ENCODE data around the gene TANK. TPM values are rescaled to one million over a fixed set of nuclear protein-coding genes. Genes with fewer than 3 reads are reported as not detected.

TANK gene
- total RNA-seq (2014; rRNA removed; shearing (Covaris generic); ENCODE audit: low replicate concordance): 141 and 295 TPM in 2 replicates

GRCh38 chr2:161160226-161161073, at the start of gene TANK:
TSS of gene TANK (plus strand) at chr2:161160428. CDS start at chr2:161179663, 19,235 bp downstream.
- Histone ChIP-seq H3K27me3 (ENCODE audit: low read length) (no peaks in the 10 kb centered on the region), H3K9me3 (ENCODE audit: low read length) (no peaks in the 10 kb centered on the region), H4K20me1 (ENCODE audit: insufficient read depth, low read depth, low read length) (peaks cover 10% of the 10 kb centered on the region; the same call in 1 of the 2 replicates), H3K27ac (ENCODE audit: low read length) (peak within 1 kb of the TSS; percentile 91), H3K9me2 (replicated peaks; ENCODE audit: insufficient read depth, low read length) (no peaks in the 10 kb centered on the region), H3K4me3 (ENCODE audit: low read length) (peak within 1 kb of the TSS; percentile 74), H3K9ac (ENCODE audit: low read length) (peak within 1 kb of the TSS; percentile 95), H3K79me2 (ENCODE audit: low read length) (peaks cover 96% of the 10 kb centered on the region), H3K4me2 (ENCODE audit: low read depth, low read length, poor library complexity, severe bottlenecking) (peak within 1 kb of the TSS; percentile 91), H2AFZ (ENCODE audit: low read length) (no peak within 1 kb of the TSS), H3K36me3 (ENCODE audit: insufficient read depth, low read length) (peaks cover 58% of the 10 kb centered on the region), H3K4me1 (ENCODE audit: low read length) (peaks cover 92% of the 10 kb centered on the region)
- DNase-seq: peak; percentile 98

- Histone ChIP-seq H3K79me2 (ENCODE audit: low read length) (peaks cover 16% of the 10 kb centered on the region), H3K27ac (ENCODE audit: low read length) (peak overlapping the region; percentile 100), H3K9me3 (ENCODE audit: low read length) (no peaks in the 10 kb centered on the region), H3K36me3 (ENCODE audit: insufficient read depth, low read length) (no peaks in the 10 kb centered on the region), H3K9ac (ENCODE audit: low read length) (peak overlapping the region; percentile 51), H3K9me2 (replicated peaks; ENCODE audit: insufficient read depth, low read length) (no peaks in the 10 kb centered on the region), H3K4me2 (ENCODE audit: low read depth, low read length, poor library complexity, severe bottlenecking) (peak overlapping the region; percentile 76), H3K27me3 (ENCODE audit: low read length) (no peaks in the 10 kb centered on the region), H3K4me1 (ENCODE audit: low read length) (peaks cover 100% of the 10 kb centered on the region), H4K20me1 (ENCODE audit: insufficient read depth, low read depth, low read length) (no peaks in the 10 kb centered on the region), H2AFZ (ENCODE audit: low read length) (peak overlapping the region; percentile 41; the same call in 1 of the 2 replicates), H3K4me3 (ENCODE audit: low read length) (no peak overlapping the region)
- DNase-seq: no peak
Observed at GRCh38 chr2:161111531-161111930, 48.7 kb upstream of the TANK start.

- peak overlapping the region; percentile 70 for H3K9ac ChIP-seq (ENCODE audit: low read length)
- H4K20me1 ChIP-seq (ENCODE audit: insufficient read depth, low read depth, low read length): no peaks in the 10 kb centered on the region
- peak overlapping the region; percentile 100 for H3K27ac ChIP-seq (ENCODE audit: low read length)
- no peaks in the 10 kb centered on the region for H3K36me3 ChIP-seq (ENCODE audit: insufficient read depth, low read length)
- peak overlapping the region; percentile 66 for H3K4me2 ChIP-seq (ENCODE audit: low read depth, low read length, poor library complexity, severe bottlenecking)
- H3K9me3 ChIP-seq (ENCODE audit: low read length): no peaks in the 10 kb centered on the region
- peaks cover 15% of the 10 kb centered on the region for H3K79me2 ChIP-seq (ENCODE audit: low read length)
- DNase-seq: peak; percentile 82
- H3K9me2 ChIP-seq (replicated peaks; ENCODE audit: insufficient read depth, low read length): no peaks in the 10 kb centered on the region
- peaks cover 100% of the 10 kb centered on the region for H3K4me1 ChIP-seq (ENCODE audit: low read length)
- no peaks in the 10 kb centered on the region for H3K27me3 ChIP-seq (ENCODE audit: low read length)
- H2AFZ ChIP-seq (ENCODE audit: low read length): no peak overlapping the region
- H3K4me3 ChIP-seq (ENCODE audit: low read length): peak overlapping the region; percentile 50
Observed at GRCh38 chr2:161112908-161113307, 47.3 kb upstream of the TANK start.

DNA sequence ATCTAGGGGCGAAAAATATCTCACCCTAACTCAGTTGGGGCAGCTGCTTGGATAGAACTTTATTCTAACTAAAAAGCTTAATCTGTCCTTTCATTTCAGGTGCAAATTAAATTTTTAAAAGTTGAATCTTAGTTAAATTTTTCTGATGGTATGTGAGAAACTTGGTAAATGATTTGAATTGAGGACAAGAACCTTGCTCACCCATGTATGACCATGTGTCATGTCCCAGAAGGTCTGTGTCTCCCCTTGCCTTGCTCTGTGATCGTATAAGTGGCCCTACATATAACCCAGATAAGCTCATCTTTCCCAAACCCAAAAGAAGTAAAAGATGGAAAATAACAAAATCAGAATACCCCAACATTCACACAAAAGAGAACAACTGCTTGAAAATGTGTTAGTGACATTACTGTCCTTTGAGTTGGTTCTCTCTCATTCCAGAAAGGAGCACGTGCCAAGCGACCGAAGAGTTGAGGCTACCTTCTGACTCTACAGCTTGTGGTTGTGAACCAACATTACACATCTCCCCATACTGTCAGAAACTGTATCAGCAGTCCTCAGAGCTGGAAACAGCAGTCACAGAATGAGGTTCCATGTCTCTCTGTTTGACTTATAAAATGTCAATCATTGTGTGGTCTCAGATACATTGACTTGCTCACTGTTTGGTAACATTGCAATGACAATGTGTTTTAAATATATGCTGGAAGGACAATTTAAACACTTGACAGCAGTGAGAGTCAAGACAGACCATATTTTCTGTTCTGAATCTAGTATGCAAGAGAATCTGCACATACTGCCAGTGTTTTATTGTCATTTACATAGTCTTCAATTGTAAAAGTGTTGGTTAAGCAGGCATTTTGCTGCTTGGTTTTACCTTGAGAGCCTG, 46.3 kb upstream of the TANK start:
- Histone ChIP-seq H3K4me2 (ENCODE audit: low read depth, low read length, poor library complexity, severe bottlenecking) (peak overlapping the region; percentile 66), H3K9me3 (ENCODE audit: low read length) (no peaks in the 10 kb centered on the region), H3K27ac (ENCODE audit: low read length) (peak overlapping the region; percentile 100), H2AFZ (ENCODE audit: low read length) (no peak overlapping the region), H3K27me3 (ENCODE audit: low read length) (no peaks in the 10 kb centered on the region), H3K36me3 (ENCODE audit: insufficient read depth, low read length) (no peaks in the 10 kb centered on the region), H3K4me3 (ENCODE audit: low read length) (peak overlapping the region; percentile 50), H3K79me2 (ENCODE audit: low read length) (peaks cover 13% of the 10 kb centered on the region), H4K20me1 (ENCODE audit: insufficient read depth, low read depth, low read length) (no peaks in the 10 kb centered on the region), H3K4me1 (ENCODE audit: low read length) (peaks cover 100% of the 10 kb centered on the region), H3K9me2 (replicated peaks; ENCODE audit: insufficient read depth, low read length) (no peaks in the 10 kb centered on the region), H3K9ac (ENCODE audit: low read length) (peak overlapping the region; percentile 70)
- peak; percentile 87 for DNase-seq

- Histone ChIP-seq H3K27me3 (ENCODE audit: low read length) (no peaks in the 10 kb centered on the region), H3K9ac (ENCODE audit: low read length) (peak overlapping the region; percentile 70), H3K9me2 (replicated peaks; ENCODE audit: insufficient read depth, low read length) (no peaks in the 10 kb centered on the region), H3K27ac (ENCODE audit: low read length) (peak overlapping the region; percentile 100), H3K9me3 (ENCODE audit: low read length) (no peaks in the 10 kb centered on the region), H3K36me3 (ENCODE audit: insufficient read depth, low read length) (no peaks in the 10 kb centered on the region), H3K4me1 (ENCODE audit: low read length) (peaks cover 100% of the 10 kb centered on the region), H2AFZ (ENCODE audit: low read length) (no peak overlapping the region), H4K20me1 (ENCODE audit: insufficient read depth, low read depth, low read length) (no peaks in the 10 kb centered on the region), H3K79me2 (ENCODE audit: low read length) (peaks cover 6% of the 10 kb centered on the region; the same call in 1 of the 2 replicates), H3K4me3 (ENCODE audit: low read length) (peak overlapping the region; percentile 43), H3K4me2 (ENCODE audit: low read depth, low read length, poor library complexity, severe bottlenecking) (peak overlapping the region; percentile 66)
- peak; percentile 66 for DNase-seq
Observed at GRCh38 chr2:161115205-161115604, 45.0 kb upstream of the TANK start.

- H3K9ac ChIP-seq (ENCODE audit: low read length): peak overlapping the region; percentile 70
- H2AFZ ChIP-seq (ENCODE audit: low read length): no peak overlapping the region
- peaks cover 6% of the 10 kb centered on the region; the same call in 1 of the 2 replicates for H3K79me2 ChIP-seq (ENCODE audit: low read length)
- no peaks in the 10 kb centered on the region for H3K27me3 ChIP-seq (ENCODE audit: low read length)
- peaks cover 95% of the 10 kb centered on the region for H3K4me1 ChIP-seq (ENCODE audit: low read length)
- H3K9me2 ChIP-seq (replicated peaks; ENCODE audit: insufficient read depth, low read length): no peaks in the 10 kb centered on the region
- H4K20me1 ChIP-seq (ENCODE audit: insufficient read depth, low read depth, low read length): no peaks in the 10 kb centered on the region
- H3K36me3 ChIP-seq (ENCODE audit: insufficient read depth, low read length): no peaks in the 10 kb centered on the region
- peak; percentile 76 for DNase-seq
- peak overlapping the region; percentile 43 for H3K4me3 ChIP-seq (ENCODE audit: low read length)
- peak overlapping the region; percentile 66 for H3K4me2 ChIP-seq (ENCODE audit: low read depth, low read length, poor library complexity, severe bottlenecking)
- H3K9me3 ChIP-seq (ENCODE audit: low read length): no peaks in the 10 kb centered on the region
- H3K27ac ChIP-seq (ENCODE audit: low read length): peak overlapping the region; percentile 100
Observed at GRCh38 chr2:161115605-161116380, 44.4 kb upstream of the TANK start.

DNA sequence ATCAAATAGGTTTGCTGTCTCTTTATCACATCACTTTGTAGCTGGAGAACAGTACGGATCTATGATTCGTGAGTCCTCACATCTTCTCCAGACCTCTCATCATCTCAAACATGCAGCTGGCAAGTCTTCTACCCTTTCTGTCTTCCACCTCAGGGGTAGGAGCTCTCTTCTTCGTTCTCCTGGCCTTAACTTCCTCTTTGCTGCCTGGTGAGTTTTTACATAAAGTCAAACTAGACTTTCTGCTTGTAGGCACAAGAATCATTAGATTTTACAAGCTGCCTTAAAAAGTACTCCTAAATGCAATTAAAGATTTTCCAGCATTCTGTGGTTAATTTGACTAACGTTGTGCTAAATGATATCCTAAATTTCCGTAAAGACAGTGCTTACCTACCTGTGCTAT, 43.7 kb upstream of the TANK start:
- Histone ChIP-seq H3K4me2 (ENCODE audit: low read depth, low read length, poor library complexity, severe bottlenecking) (peak overlapping the region; percentile 66), H3K36me3 (ENCODE audit: insufficient read depth, low read length) (no peaks in the 10 kb centered on the region), H2AFZ (ENCODE audit: low read length) (no peak overlapping the region), H3K4me1 (ENCODE audit: low read length) (peaks cover 88% of the 10 kb centered on the region), H3K79me2 (ENCODE audit: low read length) (peaks cover 1% of the 10 kb centered on the region; the same call in 1 of the 2 replicates), H3K9ac (ENCODE audit: low read length) (peak overlapping the region; percentile 70), H3K27me3 (ENCODE audit: low read length) (no peaks in the 10 kb centered on the region), H3K4me3 (ENCODE audit: low read length) (peak overlapping the region; percentile 43), H3K9me2 (replicated peaks; ENCODE audit: insufficient read depth, low read length) (no peaks in the 10 kb centered on the region), H3K9me3 (ENCODE audit: low read length) (no peaks in the 10 kb centered on the region), H3K27ac (ENCODE audit: low read length) (peak overlapping the region; percentile 100), H4K20me1 (ENCODE audit: insufficient read depth, low read depth, low read length) (no peaks in the 10 kb centered on the region)
- DNase-seq: peak; percentile 95

Measured in Karpas-422 (cell line).